GM18498 (cell line): Measurements from ENCODE around the gene FBXL13.
"Not testable (repeated sequence)": the region's sequence is repeated elsewhere in the genome, so short reads cannot be mapped to it uniquely, and the experiment has no call there.

Experiments used
- ATAC-seq: cut with Tn5 transposase; IDR thresholded peaks from one replicate; pipeline ENCODE4 v1.9.1; 2021; ENCODE audit warnings: mild to moderate bottlenecking, moderate library complexity; ENCODE audit not compliant: unreplicated experiment

The FBXL13 gene

DNA sequence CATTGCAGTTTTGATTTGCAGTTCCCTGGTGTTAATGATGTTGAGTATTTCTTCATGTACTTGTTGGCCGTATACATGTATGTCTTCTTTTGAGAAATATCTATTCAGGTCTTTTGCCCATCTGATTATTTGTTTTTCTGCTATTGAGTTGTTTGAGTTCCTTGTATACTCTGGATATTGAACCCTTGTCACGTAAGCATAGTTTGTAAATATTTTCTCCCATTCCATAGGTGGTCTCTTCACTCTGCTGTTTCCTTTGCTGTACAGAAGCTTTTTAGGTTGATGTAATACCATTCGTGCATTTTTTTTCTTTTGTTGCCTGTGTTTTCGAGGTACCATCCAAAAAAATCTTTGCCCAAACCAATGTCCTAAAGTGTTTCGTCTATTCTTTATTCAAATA lies 205.4 kb downstream of the FBXL13 start:
- no peak for ATAC-seq

DNA sequence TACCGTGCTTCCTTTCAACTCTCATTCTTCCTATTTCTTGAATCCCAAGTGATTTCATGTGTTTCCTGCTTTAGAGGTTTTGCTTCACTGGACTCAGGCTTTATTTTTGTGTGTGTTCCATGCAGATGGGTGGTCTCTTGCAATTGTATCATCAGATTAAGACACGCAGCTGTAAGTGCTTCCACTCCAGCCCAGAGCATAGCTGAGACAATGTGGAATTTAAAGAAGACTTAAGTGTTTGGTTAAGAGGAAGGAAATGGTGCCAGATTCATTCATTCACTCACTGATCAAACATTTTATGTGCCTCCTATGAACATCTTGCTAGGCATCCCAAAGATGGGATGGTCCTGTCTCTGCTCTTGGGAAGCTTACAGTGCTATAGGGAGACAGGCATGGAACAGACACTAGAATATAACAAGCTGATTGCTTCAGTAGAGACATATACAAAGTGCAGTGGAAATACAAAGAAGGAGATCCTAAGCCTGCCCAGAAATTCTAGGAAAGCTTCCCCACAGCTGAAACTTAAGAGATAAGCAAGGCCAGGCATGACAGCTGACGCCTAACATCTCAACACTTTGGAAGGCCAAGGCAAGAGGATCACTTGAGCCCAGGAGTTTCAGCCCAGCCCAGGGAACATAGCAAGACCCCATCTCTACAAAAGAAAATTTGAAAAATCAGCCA lies 207.9 kb downstream of the FBXL13 start:
- ATAC-seq, result no peak

DNA sequence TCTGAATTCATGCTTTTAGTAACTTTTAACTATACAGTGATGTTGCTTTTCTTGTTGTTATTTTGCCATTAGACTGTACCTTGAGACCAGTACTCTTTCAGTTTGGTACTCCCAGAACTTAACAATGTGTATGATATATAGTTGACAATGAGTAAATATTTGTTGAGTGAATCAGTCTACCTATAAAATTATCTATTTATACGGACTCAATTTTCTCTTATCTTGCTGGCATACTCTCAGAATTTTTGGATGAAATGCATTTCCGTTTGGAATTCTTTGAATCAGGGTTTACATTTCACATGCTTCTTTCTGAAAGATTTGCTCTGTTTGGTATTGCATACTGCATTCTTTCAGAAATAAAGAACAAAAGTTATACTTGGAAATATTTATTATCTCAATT lies 209.6 kb downstream of the FBXL13 start:
- no peak for ATAC-seq

DNA sequence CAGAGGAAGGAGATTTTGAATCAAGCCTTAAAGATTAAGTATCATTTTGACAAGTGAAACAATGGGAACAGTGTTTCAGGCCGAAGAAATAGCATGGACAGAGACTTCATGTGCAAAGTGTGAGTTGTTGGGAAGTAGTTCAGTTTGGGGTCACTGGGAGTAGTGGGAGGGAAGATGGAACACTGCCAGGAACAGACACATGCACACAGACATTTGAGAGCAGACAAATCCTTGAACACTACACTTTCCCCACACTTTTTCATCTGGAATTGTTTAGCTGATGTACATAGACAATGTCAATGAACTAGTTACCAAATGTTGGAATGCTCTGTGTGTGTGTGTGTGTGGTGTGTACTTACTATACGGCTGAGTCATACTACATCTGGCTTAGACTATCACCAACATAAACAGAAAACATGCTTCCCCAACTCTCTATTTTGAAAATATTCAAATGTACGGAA lies 214.2 kb downstream of the FBXL13 start:
- no peak for ATAC-seq

DNA sequence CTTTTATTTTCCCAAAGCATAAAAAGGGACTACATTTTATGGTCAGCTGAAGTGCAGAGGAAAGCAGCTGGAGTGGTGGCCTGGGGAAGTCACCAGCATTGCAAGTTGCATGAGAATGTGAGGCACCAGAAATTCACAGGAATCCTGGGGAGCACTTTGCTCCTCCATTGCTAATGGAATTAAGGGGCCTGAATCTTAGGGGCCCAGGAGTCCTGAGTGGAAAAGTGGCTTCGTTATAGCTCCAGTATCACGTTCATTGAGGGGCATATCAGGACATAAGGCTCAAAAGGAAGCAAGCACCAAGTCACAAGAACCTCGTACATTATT lies 214.8 kb downstream of the FBXL13 start:
- no peak for ATAC-seq

DNA sequence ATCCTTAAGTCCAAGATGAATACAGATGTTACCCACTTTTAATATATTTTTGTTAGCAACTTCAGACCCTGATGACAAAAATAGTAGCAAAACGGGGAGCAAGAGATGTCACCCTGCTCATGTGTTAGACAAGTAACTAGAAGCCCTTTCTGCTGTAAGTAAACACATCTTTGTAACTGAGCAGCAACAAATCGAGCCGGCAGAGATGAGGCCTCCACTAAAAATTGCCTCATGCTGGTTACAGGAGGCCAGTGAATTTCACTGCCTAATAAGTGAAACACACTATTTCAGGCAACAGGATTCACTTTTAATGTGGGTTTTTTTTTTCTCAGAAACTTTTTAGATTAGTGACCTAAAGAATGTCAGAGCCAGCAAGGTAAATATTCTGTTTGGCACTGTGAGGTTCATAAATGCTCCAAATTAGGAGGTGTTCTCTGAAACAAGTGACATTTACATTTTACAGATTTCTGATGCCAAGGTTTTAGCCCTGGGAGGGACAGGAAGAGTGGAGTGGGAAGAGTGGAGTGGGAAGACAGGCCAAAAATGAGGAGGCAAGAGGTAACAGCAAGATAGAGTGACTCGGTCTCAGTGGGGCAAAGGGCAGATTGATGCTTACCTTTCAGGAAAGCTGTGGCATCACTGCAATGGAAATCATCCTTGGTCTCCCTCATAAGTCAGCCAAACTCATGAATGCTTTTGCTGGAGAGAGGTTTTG lies 215.4 kb downstream of the FBXL13 start:
- no peak for ATAC-seq

DNA sequence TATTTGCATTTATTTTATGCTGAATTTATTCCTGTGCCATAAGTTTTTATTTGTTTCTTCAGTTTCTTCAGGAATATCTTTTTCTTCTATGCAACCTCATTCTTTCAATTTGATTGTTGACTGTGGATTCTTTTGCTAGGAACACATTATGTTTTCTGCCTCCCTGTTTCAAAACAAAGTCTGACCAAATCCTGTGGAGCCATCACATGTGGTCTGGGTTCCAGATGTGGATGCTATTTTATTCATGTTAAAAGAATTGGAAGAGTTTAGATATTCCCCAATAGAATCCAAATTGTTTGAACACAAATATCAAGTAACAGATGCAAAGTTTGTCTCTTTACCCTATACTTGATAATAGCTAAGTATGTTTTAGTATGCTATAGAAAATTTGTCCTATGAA lies 218.6 kb downstream of the FBXL13 start:
- no peak for ATAC-seq

DNA sequence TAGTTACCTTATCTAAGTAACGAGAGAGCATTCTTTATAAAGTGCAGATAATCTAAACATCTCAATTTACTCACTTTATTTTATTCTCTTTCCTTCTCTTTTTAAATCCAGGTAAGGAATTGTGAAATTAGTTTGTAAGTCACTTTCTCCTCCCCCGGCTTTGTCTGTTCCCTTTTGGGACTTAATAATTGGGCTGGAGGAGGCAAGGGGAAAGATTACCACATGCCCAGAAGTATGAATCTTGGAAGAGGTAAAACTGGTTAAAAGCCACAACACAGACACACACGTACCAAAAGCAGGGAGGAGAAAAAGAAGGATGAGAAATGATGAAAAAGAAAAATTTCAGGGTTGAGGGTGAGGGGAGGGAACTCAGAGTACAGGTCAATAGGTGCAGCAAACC lies 225.1 kb downstream of the FBXL13 start:
- ATAC-seq, result no peak

DNA sequence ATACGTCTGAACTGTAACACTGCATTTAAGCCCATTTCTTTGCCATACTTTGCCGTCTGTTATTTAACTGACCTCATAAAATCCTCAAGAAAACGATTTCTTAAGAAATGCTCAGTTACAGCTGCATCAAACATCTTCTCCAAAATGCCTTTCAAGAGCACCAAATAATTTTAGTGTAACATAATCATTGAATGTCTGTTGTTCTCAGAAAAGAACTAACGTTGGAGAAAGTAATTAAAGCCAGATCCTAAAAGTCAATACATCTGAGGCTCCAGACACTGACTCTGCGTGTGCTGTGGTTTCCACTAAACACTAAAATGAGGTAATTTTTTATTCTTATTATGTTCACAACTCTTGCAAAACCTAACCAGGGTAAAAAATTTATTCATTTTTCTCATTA lies 225.5 kb downstream of the FBXL13 start:
- ATAC-seq, result no peak

DNA sequence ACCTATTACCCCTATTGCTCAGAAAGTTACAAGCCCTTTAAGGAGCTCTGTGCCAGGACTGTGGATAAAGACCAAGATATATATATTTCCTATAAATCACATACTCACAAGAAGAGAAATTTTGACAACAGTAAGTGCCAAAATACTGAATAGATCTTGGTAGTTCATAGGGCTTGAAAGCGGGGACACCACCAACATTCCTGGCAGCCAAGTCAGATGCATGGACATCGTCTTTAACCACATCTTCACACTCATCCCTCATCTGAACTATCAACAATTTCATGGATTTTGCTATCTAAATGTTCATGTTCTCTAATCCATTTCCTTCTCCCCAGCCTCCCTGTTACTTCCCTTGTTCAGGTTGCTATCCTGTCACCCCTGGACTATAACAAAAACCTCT lies 229.2 kb downstream of the FBXL13 start:
- no peak for ATAC-seq

DNA sequence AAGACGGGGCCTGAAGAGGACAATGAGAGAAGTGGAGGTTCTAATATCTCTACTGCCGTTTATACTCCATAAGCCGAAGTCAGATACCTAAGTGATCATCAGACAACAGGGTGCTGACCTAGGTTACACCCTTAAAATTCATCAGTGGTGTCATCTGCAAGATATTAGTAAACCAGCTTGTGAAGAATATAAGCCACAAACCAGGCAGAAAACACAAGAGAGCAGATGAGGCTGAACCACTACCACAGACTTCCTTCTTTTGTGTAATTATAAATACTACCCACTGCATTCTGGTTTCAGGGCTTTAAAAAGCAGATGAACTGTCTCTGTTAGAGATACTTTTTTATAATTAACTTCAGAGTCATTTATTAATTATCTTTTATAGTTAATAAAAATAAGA lies 230.7 kb downstream of the FBXL13 start:
- peak; percentile 84 for ATAC-seq

DNA sequence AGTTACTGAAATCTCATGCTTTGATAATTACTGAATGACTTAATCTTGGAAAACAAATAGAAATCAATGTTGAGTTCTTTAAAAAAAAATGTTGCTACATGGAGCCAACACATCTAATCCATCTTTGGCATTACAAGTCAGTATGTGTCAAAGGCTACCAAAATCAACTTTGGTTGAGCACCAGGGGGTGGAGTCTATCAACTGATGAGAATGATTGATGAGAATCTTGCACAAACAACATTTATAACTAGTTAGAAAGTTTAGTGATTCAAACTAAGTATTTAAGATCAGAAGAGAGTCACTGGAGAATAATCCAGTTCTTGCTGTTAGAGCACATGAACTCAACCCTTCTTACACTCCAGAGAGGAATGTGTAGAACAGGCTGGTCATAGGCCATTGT lies 232.3 kb downstream of the FBXL13 start:
- ATAC-seq, result no peak

DNA sequence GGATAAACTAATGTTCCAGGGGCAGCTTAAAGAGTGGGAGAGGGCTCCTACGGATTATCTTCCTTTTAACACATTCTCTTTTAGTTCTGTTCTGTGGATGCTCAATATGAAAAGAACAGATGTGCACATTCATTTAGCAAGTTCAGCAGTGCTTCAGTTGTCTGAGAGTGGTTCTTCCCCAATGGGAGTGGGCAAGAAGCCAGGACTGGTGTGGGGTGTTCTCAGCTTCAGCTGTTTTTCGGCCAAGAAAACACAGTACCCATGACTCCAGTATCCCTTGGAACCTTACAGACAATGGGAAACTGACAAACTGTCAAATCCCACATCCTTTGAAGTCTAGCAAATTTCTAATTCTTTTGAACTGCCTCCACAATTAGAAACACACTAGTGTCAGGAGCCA lies 233.3 kb downstream of the FBXL13 start:
- ATAC-seq, result no peak

DNA sequence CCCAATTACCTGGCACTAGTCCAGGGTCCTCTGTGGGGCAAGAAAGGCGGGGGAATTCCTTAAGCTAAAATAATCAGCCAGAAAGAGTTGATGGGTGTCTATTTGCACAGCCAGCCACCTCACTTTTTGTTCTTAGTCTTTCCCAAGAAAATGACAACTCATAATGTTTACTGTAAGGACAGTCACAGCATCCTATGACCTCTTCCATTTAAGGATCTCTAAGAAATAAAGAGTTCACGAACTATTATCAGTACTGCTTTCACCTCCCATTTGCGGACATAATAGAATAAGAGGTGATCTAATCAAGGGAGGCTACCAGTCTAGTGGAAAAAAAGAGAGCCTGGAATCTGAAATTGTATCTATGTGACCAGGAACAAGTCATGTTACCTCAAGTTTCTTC lies 234.2 kb downstream of the FBXL13 start:
- no peak for ATAC-seq

DNA sequence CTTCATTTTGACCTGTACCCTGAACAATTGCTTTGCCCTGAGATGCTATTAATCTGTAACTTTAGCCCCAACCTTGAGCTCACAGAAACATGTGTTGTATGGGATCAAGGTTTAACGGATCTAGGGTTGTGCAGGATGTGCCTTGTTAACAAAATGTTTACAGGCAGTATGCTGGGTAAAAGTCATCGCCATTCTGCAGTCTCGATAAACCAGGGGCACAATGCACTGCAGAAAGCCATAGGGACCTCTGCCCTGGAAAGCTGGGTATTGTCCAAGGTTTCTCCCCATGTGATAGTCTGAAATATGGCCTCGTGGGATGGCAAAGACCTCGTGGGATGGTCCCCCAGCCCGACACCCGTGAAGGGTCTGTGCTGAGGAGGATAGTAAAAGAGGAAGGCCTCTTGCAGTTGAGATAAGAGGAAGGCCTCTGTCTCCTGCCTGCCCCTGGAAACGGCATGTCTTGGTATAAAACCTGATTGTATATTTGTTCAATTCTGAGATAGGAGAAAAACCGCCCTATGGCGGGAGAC lies 236.0 kb downstream of the FBXL13 start:
- ATAC-seq, result not testable (repeated sequence)

DNA sequence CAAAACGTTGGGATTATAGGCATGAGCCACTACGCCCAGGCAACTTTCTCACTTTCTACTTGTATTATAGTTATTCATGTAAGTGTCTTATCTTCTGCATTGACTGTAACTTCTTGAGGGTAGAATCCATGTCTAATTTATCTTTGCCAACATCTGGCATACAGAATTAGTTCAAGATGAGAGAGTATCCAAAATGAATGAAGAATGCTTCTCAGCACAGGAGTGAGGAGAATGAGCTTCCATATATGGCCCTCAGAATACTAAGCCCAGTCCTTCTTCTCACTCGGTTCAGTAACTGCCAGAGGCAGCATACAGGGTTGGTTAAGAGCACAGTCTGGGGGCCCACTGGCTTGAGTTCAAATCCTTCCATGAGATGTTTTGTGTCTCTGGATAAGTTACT lies 236.8 kb downstream of the FBXL13 start:
- ATAC-seq, result no peak

DNA sequence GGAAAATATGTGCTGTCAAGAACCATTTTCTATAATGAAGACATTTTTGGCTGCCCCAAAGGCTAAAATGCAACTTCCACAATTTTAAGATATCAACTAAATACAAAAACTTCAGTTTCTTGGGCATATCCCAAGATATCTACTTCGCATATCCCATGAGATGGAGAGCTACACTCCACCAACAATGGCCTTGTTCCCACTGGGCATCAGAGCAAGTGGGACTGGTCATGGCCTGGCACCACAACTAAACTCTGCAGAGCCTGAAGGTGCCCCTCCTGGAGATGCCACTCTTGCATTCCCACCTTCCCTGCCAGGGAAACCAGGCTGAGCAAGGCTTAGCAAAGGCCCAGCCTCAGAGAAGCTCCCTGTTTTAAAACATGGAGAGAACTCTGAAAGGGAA lies 237.6 kb downstream of the FBXL13 start:
- no peak for ATAC-seq

DNA sequence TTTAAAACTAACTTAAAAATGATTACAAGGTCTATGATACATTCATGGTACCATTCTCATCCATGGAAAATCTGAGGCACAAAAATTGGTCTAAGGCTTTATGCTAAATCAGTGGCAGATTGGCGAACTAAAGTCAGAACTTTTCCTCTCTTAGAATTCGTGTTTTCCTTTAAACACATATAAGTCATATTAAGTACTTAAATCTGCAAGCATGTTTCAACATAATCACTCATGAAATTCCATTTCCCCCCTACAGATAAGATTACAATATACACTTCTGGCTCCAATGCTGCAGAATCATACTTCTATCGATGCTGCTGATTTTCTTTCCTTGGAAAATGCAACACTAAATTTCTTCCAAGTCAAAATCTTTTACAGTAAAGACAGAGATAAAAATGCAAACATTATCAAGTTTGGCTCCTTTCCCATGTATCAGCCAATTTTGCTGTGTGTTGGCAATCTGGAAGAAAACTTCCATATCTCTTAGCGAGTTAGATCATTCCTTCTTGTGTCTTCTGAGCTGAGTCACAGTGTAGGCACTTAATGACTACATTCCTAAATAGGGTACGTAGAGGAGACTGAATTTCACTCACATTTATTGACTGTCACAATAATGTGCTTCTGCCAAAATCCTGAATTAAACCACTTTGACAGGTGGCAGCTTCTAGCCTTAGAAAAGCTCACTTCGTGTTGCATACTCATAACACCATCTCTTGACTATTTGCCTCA lies 238.2 kb downstream of the FBXL13 start:
- ATAC-seq, result no peak

DNA sequence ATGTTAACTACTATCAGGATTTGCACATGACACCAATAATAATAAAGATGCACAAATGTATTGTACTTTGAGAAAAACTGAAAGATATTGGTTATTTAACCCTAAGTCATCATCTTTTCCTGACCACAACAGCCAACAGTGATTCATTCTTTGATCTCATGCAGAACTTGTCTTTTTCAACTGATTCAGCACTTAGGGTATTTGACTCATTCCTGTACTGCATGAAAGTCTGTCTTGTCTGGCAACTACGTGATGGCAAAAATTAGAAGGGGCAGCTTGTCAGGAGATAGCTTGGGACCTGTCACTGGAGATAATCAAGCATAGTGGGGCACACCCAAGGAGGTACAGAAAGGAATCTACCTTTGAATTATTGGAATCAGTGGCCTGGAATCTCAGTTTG lies 239.6 kb downstream of the FBXL13 start:
- peak; percentile 82 for ATAC-seq

DNA sequence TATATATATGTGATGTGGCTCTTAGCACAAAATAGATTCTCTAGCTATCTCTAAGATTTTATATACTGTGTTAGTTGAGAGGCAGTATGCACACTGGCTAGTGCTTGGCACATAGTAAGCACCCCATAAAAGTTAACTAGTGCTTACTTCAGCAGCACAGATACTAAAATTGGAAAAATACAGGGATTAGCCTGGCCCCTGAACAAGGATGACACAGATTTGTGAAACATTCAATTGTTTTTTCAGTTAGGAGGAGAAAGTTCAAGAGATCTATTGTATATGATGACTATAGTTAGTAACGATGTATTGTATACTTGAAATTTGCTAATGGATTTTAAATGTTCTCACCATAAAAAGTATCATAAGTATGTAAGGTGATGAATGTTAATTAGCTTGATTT lies 240.1 kb downstream of the FBXL13 start:
- no peak for ATAC-seq

DNA sequence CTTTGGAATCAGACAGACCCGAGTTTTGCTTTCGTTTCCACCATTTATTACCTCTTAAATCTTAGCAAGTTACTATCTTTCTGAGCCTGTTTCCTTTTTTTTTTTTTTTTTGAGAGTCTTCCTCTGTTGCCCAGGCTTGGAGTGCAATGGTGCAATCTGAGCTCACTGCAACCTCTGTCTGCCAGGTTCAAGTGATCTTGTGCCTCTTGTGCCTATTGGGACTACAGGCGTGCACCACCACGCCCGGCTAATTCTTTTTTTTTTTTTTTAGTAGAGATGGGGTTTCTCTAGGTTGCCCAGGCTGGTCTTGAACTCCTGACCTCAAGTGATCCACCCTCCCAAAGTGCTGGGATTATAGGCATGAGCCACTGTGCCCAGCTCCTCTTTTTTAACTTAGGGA lies 241.3 kb downstream of the FBXL13 start:
- no peak for ATAC-seq

DNA sequence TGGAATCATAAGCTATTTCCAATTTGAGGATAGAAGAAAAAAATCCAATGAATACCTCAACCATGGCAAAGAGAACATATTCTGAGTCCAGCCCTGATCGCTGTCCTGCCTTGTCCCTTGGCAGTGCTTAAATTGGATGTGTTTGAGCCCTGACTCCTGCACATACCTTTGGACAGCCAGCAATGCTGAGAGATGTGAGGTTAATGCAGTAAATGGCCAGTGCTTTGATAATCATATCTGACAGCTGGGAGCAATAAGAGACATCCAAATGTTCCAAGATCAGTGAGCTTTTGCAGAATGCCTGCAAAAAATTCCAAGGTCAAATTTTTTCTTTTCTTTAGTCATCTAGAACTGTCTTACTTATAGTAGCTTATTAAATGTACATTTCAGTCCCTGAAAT lies 241.9 kb downstream of the FBXL13 start:
- no peak for ATAC-seq
